ENCODE data around the gene KRTAP10-2. TPM values are rescaled to one million over a fixed set of nuclear protein-coding genes. Genes with fewer than 3 reads are reported as not detected.
A peak's percentile ranks its signal among the peaks of the same experiment; 100 is the strongest.

Gene KRTAP10-2
- total RNA-seq, 4 donors from 2014 or later: not detected

DNA sequence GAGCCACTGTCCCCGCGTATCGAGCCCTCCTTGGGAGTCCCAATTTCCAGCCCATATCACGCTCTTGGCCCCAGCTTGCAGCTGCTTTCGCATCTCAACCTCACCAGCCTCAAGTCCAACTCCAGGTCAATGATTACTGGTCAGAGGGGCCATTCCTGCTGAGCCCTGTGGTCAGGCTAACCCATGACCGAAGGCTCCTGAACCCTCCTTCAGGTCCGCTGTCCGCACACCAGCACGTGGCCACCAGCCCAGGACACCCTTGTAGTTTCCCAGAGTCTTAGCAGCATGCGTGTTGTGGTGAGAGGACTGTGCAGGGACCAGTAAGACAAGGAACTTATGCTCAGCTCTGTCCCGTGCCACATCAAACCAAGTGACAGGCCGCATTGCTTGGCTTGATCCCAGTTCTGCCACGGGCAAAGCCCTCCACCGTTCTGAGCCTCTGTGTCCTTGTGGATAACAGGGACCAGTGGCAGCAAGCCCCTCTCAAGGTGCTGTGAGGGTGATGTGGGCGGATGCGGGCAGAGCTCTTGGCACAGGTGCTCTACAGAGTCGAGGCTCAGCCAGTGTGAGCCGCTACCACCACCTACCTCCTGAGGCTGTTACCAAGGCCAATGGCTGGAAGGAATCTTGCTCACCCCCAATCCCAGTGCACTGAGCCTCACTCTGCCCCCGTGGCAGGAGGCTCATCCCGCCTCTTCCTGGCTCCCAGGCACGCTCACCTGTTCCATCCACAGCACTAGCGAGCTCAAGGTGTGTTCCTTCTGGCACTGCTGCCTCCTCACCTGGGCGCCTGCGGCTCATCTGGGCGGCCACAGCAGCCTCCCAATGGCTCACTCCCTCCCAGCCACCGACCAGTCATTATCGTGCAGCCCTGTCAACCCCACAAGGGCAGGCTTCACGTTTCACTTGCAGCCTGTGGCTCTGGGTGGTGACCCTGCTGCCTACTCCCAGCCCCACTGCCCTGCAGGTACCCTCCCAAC lies 31.7 kb downstream of the KRTAP10-2 start:
- H3K27ac ChIP-seq: no peak overlapping the region
- no peaks in the 10 kb centered on the region for H3K4me1 ChIP-seq
- no peaks in the 10 kb centered on the region for H3K36me3 ChIP-seq
- no peak for TF ChIP-seq CTCF (IDR thresholded peaks at IDR 0.05)
- no peak for TF ChIP-seq POLR2A (IDR thresholded peaks at IDR 0.05)
- no peaks in the 10 kb centered on the region for H3K27me3 ChIP-seq
- peak in 1 of 3 donors; percentile 36 for DNase-seq
- H3K9me3 ChIP-seq: no peaks in the 10 kb centered on the region
- no peak overlapping the region for H3K4me3 ChIP-seq

- no peak overlapping the region for H3K27ac ChIP-seq
- H3K9me3 ChIP-seq: no peaks in the 10 kb centered on the region
- H3K4me1 ChIP-seq: no peaks in the 10 kb centered on the region
- no peaks in the 10 kb centered on the region for H3K36me3 ChIP-seq
- H3K4me3 ChIP-seq: no peak overlapping the region
- peak in 1 of 3 donors; percentile 24 for DNase-seq
- H3K27me3 ChIP-seq: no peaks in the 10 kb centered on the region
- no peak for TF ChIP-seq CTCF (IDR thresholded peaks at IDR 0.05)
- no peak for TF ChIP-seq POLR2A (IDR thresholded peaks at IDR 0.05)
Observed at GRCh38 chr21:44518686-44519085, 32.6 kb downstream of the KRTAP10-2 start.

DNA sequence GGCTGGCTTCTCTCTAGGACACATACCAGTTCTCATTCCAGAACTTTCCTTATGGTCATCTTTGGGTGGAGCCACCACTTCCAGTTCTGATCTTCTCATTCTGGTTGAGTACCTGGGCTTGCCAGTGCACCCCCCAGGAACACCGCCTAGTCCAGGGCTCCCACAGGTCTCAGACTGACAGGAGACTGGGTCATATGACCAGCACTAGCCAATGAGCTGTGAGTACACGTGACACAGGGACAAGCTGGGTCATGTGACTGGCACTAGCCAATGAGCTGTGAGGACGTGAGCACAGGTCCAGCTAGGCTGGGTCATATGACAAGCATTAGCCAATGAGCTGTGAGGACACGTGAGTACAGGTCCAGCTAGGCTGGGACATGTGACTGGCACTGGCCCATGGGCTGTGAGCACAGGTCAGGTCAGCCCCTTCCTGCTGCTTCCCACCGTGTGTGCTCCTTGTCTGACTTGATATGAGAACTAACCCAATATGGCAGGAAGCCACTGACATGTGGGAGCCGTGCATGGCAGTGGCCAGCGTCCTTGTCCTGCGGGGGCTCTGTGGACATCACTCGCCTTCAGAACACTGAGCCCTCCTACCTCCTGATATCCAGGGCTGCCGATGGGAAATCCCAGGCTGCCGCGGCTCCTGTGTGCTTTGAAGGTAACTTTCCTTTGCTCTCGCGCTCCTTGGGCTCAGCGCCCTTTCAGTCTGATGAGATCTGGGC lies 34.0 kb downstream of the KRTAP10-2 start:
- no peak overlapping the region for H3K4me3 ChIP-seq
- H3K9me3 ChIP-seq: no peaks in the 10 kb centered on the region
- TF ChIP-seq POLR2A (IDR thresholded peaks at IDR 0.05) (no peak), CTCF (IDR thresholded peaks at IDR 0.05) (no peak)
- no peaks in the 10 kb centered on the region for H3K4me1 ChIP-seq
- DNase-seq: peak in 1 of 3 donors; percentile 35
- H3K27ac ChIP-seq: no peak overlapping the region
- no peaks in the 10 kb centered on the region for H3K36me3 ChIP-seq
- no peaks in the 10 kb centered on the region for H3K27me3 ChIP-seq

DNA sequence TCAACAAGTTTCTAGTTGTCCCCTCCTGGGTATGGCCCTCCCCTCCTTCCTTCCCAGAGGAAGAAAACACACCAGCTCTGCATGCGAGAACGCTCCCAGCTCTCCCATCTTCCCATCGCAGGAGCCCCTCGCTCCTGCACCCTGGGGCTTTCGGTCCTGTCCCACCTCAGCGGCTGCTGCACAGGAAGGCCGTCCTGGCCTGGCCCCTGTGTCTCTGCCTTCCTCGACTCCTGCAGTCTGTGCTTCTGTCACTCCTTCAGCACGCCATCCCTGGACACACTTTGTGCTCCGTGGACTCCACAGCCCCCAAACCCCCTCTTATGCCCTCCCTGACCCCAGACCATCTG lies 34.5 kb downstream of the KRTAP10-2 start:
- no peak for TF ChIP-seq POLR2A (IDR thresholded peaks at IDR 0.05)
- TF ChIP-seq CTCF (IDR thresholded peaks at IDR 0.05): no peak
- H3K4me1 ChIP-seq: no peaks in the 10 kb centered on the region
- H3K27me3 ChIP-seq: no peaks in the 10 kb centered on the region
- H3K4me3 ChIP-seq: no peak overlapping the region
- DNase-seq: no peak
- no peaks in the 10 kb centered on the region for H3K36me3 ChIP-seq
- H3K9me3 ChIP-seq: no peaks in the 10 kb centered on the region
- H3K27ac ChIP-seq: no peak overlapping the region

- no peaks in the 10 kb centered on the region for H3K27me3 ChIP-seq
- no peak for TF ChIP-seq POLR2A (IDR thresholded peaks at IDR 0.05)
- DNase-seq: no peak
- no peaks in the 10 kb centered on the region for H3K36me3 ChIP-seq
- H3K27ac ChIP-seq: no peak overlapping the region
- no peaks in the 10 kb centered on the region for H3K9me3 ChIP-seq
- no peaks in the 10 kb centered on the region for H3K4me1 ChIP-seq
- H3K4me3 ChIP-seq: no peak overlapping the region
Observed at GRCh38 chr21:44516342-44516741, 35.0 kb downstream of the KRTAP10-2 start.

Data from Peyer's patch (tissue), 4 donors.